ENCODE results near the gene NEK3.
"Not testable (repeated sequence)": the region's sequence is repeated elsewhere in the genome, so short reads cannot be mapped to it uniquely, and the experiment has no call there.

Gene NEK3

GRCh38 chr13:52169839-52170238 is 10.4 kb upstream of the NEK3 start:
- DNase-seq (ENCODE audit: low spot score): no peak

- DNase-seq (ENCODE audit: low spot score): no peak
Measured at GRCh38 chr13:52165411-52165810, 6.0 kb upstream of the NEK3 start.

- DNase-seq (ENCODE audit: low spot score): no peak
Measured at GRCh38 chr13:52164989-52165388, 5.6 kb upstream of the NEK3 start.

GRCh38 chr13:52163878-52164277 is 4.5 kb upstream of the NEK3 start:
- DNase-seq (ENCODE audit: low spot score): not testable (repeated sequence)

GRCh38 chr13:52162279-52163101 is 3.1 kb upstream of the NEK3 start:
- DNase-seq (ENCODE audit: low spot score): no peak

GRCh38 chr13:52161181-52161646 is 1.8 kb upstream of the NEK3 start:
- no peak for DNase-seq (ENCODE audit: low spot score)

GRCh38 chr13:52160506-52160905 is 1.1 kb upstream of the NEK3 start:
- no peak for DNase-seq (ENCODE audit: low spot score)

- no peak for DNase-seq (ENCODE audit: low spot score)
Measured at GRCh38 chr13:52160053-52160452, 656 bp upstream of the NEK3 start.

GRCh38 chr13:52158629-52159158 is 703 bp downstream of the NEK3 start:
- peak; percentile 77 for DNase-seq (ENCODE audit: low spot score)

GRCh38 chr13:52156724-52157261 is 2.6 kb downstream of the NEK3 start:
- peak; percentile 27 for DNase-seq (ENCODE audit: low spot score)

GRCh38 chr13:52155177-52155576 is 4.2 kb downstream of the NEK3 start:
- DNase-seq (ENCODE audit: low spot score): no peak

- no peak for DNase-seq (ENCODE audit: low spot score)
Measured at GRCh38 chr13:52147225-52147624, 12.2 kb downstream of the NEK3 start.

GRCh38 chr13:52141299-52141698 is 18.1 kb downstream of the NEK3 start:
- DNase-seq (ENCODE audit: low spot score): no peak

- DNase-seq (ENCODE audit: low spot score): no peak
Measured at GRCh38 chr13:52137489-52137888, 21.9 kb downstream of the NEK3 start.

- no peak for DNase-seq (ENCODE audit: low spot score)
Measured at GRCh38 chr13:52136763-52137162, 22.6 kb downstream of the NEK3 start.

- DNase-seq (ENCODE audit: low spot score): no peak
Measured at GRCh38 chr13:52130641-52131040, 28.8 kb downstream of the NEK3 start.

- DNase-seq (ENCODE audit: low spot score): peak; percentile 92
Measured at GRCh38 chr13:52128714-52129700, 30.4 kb downstream of the NEK3 start, which contains the start of gene NEK5. Gene NEK5 (minus strand): TSS chr13:52129073. CDS start chr13:52127482, 1,591 bp downstream.

GRCh38 chr13:52127783-52128702 is 31.4 kb downstream of the NEK3 start:
- DNase-seq (ENCODE audit: low spot score): peak; percentile 83

- DNase-seq (ENCODE audit: low spot score): peak; percentile 18
Measured at GRCh38 chr13:52127378-52127777, 32.0 kb downstream of the NEK3 start.

- DNase-seq (ENCODE audit: low spot score): no peak
Measured at GRCh38 chr13:52125547-52125946, 33.9 kb downstream of the NEK3 start.

- no peak for DNase-seq (ENCODE audit: low spot score)
Measured at GRCh38 chr13:52118595-52118994, 40.8 kb downstream of the NEK3 start.
